ENCODE results near the gene EVI5.
"Not testable (repeated sequence)": the region's sequence is repeated elsewhere in the genome, so short reads cannot be mapped to it uniquely, and the experiment has no call there.

Gene EVI5

DNA sequence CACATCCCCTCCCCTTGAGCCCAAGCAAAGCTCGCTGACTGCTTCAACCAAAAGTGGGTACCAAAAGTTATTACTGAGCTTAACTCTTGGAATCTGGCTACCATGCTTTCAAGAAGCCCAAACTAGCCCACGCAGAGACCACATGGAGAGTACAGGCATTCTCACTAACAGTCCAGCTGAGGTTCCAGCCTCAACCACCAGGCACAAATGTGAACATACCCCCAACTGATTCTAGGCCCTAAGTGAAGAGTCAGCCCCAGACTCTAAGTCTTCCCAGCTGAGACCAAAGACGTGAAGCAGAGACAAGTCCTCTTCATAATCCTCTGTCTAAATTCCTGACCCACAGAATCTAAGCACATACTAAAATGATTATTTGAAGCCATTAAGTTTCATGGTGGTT is 36.8 kb downstream of the EVI5 start:
- DNase-seq (ENCODE audit: low read depth) = no peak

DNA sequence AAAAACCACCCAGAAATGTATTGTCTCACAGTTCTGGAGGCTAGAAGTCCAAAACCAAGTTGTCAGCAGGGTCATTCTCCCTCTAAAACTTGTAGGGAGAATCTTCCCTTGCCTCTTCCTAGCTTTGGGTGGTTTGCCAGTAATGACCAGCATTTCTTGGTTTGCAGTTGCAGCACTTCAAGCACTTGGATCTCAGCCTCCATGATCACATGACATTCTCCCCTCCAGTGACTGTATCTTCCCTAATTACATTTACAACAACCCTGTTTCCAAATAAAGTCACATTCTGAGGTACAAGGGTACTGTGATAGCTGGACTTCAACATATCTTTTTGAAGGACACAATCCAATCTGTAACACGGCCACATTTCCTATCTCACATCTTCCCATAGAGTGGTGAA is 37.2 kb downstream of the EVI5 start:
- DNase-seq (ENCODE audit: low read depth) = no peak

DNA sequence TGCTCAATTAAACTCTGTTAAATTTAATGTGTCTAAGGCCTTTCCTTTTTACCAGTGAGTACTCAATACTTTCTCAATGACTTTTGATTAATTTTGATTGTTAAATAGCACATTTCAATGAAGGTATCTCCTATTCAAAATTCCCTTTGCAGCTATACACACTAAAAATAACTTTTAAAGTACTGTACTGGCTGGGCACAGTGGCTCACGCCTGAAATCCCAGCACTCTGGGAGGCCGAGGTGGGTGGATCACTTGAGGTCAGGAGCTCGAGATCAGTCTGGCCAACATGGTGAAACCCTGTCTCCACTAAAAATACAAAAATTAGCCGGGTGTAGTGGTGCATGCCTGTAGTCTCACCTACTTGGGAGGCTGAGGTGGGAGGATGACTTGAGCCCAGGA is 38.7 kb downstream of the EVI5 start:
- DNase-seq (ENCODE audit: low read depth) = not testable (repeated sequence)

DNA sequence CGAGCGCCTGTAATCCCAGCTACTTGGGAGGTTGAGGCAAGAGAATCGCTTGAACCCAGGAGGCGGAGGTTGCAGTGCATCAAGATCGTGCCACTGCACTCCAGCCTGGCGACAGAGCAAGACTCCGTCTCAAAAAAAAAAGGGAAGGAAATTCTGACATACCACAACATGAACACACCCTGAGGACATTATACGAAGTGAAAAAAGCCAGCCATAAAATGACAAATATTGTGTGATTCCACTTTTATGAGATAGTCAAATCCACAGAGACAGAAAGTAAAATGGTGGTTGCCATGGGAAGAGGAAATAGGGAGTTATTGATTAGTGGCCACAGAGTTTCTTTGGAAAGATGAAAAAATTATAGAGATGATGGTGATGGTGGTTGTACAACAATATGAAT is 41.7 kb downstream of the EVI5 start:
- DNase-seq (ENCODE audit: low read depth) = no peak

DNA sequence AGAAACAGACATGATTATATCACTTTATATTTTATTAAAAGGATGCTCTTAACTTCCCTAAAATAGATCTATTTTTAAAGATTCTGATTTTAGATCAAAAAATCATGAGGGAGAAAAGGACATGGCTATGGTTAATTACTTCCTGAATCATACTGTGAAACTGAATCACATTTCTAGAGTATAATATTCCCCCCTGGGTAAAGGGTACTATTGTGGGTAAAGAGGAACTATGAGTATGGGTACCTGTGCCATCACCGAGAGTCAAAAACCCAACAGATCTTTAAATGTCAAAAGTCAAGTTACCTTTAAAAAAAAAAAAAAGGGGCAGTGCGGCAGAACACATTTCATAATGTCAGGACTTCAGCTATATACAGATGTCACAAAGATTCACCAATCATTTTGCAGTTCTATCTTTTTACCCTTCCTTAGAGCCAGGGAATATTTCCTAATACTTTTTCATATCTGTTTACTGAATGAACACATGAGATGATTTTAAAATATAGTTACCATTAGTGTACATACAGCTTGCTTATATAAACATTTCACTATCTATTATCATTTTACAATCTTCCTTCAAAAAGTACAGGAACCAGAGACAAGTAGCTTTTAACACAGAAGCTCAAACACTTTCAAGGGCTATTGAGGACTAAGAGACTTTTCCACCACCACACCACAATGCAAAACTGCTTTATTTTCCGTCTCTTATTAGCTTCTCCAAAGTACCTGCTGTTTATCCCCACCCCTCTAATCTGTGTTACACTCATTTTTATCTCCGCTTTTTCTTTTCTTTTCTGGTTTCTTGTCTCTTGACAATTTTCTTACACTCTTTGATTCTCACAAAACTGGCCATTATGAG is 45.0 kb downstream of the EVI5 start:
- DNase-seq (ENCODE audit: low read depth) = no peak

DNA sequence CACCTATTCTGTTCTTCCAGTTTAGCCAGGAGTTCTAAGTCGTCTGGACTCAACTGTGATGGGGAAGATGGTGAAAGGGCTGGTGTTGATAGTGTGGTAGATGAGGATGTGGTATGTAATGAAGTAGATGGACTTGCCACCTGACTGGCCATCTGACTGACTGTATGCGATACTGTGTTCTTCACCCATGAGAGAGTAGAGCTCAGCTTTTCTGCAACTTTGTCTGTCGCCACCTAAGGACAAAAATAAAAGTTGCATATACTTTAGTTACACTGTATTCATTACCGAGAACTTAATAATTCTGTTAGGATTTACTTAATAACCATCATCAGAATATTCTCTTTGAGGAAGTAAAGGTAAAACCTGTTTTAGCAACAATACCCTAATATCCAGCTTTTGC is 48.5 kb downstream of the EVI5 start:
- no peak for DNase-seq (ENCODE audit: low read depth)

DNA sequence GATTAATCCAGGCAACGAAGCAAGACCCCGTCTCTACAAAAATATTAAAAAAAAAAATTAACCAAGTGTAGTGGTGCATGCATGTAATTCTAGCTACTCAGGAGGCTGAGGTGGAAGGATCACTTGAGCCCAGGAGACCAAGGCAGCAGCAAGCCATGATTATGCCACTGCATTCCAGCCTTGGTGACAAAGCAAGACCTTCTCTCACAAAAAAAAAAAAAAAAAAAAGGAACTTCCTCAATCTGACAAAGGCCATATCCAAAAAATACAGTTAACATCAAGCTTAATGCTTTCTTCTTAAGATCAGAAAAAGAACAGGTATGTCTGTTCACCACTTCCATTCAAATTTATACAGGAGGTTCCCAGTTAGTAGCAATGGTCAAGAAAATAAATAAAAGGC is 54.4 kb downstream of the EVI5 start:
- DNase-seq (ENCODE audit: low read depth) = no peak

DNA sequence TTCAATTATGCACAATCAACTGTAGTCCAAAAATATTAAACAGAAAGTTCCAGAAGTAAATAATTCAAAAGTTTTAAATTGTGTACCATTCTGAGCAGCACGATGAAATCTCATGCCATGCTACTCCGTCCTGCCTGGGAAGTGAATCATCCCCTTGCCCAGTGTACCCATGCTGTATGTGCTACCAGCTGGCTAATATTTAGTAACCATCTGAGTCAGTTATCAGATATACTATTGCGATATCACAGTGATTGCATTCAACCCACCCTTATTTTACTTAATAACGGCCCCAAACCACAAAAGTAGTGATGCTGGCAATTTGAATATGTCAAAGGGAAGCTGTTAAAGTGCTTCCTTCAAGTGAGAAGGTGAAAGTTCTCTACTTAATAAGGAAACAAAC is 56.2 kb downstream of the EVI5 start:
- DNase-seq (ENCODE audit: low read depth) = no peak

DNA sequence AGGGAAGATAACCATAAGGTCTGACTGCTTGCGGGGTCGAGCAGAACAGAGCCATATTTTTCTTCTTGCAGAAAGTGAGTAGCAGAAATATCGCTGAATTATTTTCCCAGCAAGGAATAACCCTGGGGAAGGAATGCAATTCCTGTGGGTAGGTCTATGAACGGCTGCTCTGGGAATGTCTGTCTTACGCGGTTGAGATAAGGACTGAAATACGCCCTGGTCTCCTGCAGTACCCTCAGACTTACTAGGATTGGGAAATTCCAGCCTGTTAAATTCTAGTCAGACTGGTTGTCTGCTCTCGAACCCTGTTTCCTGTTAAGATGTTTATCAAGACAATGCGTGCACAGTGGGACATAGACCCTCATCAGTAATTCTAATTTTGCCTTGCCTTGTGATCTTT is 61.2 kb downstream of the EVI5 start:
- DNase-seq (ENCODE audit: low read depth) = not testable (repeated sequence)

DNA sequence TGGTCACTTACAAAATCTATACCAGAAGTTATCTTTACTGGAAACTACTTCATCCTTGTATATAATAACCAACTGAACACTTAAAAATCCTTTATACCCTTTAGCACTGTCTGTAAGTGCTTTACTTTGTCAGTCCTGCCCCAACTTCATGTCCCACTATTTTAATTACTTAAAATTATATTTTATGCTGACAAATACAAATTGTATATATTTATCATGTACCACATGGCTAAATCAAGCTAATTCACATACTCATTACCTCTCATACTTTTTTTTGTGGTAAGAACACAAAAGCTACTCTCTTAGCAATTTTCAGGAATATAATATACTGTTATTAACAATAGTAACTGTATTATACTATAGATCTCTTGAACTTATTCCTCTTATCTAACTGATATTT is 63.0 kb downstream of the EVI5 start:
- no peak for DNase-seq (ENCODE audit: low read depth)

DNA sequence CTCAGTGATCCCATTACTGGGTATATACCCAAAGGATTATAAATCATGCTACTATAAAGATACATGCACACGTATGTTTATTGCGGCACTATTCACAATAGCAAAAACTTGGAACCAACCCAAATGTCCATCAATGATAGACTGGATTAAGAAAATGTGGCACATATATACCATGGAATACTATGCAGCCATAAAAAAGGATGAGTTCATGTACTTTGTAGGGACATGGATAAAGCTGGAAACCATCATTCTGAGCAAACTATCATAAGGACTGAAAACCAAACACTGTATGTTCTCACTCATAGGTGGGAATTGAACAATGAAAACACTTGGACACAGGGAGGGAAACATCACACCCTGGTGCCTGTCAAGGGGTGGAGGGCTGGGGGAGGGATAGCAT is 63.8 kb downstream of the EVI5 start:
- not testable (repeated sequence) for DNase-seq (ENCODE audit: low read depth)

DNA sequence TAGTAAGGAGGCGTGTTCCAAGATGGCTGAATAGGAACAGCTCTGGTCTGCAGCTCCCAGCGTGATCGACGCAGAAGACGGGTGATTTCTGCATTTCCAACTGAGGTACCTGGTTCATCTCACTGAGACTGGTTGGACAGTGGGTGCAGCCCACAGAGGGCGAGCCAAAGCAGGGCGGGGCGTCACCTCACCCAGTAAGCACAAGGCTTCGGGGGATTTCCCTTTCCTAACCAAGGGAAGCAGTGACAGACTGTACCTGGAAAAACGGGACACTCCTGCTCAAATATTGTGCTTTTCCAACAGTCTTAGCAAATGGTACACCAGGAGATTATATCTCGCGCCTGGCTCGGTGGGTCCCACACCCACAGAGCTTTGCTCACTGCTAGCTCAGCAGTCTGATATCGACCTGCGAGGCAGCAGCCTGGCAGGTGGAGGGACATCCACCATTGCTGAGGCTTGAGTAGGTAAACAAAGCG is 69.4 kb downstream of the EVI5 start:
- not testable (repeated sequence) for DNase-seq (ENCODE audit: low read depth)

DNA sequence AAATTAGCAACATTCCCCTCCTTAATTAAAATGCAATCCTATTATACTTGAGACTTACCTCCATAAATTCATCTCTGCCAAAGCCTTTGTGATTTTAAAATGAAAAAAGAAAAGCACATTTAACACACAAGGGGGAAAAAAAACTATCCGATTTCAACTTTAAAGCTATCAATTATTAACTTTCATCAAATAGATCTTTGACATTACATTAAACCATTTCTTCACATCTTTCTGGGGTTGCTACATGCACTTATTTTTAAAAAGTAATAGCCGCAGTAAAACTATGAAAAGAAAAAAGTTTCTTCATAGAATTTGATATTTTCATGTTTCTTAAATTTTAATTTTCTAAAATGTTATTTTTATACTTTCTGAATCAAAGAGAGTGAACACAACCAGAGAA is 71.0 kb downstream of the EVI5 start:
- no peak for DNase-seq (ENCODE audit: low read depth)

DNA sequence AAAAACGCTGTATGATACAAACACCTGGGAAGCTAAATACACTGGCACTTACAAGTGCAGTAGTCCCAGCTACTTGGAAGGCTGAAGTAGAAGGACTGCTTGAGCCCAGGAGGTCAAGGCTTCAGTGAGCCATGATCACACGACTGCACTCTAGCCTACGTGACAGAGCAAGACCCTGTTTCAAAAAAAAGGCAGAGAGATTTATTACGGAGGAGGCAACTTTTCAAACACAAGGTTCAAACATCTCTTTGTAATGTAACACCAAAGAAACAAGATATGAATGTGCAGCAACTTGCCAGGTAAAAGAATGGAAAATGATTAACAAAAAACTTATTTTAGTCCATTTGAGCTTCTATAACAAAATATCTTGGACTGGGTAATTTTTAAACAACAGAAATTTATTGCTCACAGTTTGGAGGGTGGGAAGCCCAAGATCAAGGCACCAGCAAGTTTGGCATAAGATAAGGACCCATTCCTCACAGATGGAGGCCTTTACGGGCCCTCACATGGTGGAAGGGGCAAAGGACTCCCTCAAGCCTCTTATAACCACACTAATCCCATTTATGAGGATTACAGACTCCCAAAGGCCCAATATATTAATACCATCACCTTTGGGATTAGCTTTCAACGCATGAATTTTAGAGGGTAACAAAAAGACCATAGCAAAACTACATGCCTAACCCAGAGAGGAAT is 73.3 kb downstream of the EVI5 start:
- no peak for DNase-seq (ENCODE audit: low read depth)

DNA sequence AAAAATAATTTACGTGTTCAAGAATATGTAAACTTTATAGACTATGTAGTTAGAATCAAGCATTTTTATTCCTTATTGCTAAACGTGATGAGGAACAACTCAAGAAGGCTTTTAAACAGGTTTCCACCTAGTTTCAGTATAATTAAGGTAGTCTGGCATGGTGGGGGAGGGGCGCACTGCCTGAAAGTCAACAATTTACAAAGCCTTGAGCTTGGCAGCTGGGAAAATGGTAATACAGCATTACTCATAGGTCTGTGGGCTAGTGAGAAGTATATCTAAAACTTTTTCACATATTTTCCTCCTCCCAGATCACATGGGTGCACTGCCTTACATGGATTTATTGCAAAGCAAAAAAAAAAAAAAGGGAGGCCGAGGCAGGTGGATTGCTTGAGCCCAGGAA is 75.2 kb downstream of the EVI5 start:
- no peak for DNase-seq (ENCODE audit: low read depth)

DNA sequence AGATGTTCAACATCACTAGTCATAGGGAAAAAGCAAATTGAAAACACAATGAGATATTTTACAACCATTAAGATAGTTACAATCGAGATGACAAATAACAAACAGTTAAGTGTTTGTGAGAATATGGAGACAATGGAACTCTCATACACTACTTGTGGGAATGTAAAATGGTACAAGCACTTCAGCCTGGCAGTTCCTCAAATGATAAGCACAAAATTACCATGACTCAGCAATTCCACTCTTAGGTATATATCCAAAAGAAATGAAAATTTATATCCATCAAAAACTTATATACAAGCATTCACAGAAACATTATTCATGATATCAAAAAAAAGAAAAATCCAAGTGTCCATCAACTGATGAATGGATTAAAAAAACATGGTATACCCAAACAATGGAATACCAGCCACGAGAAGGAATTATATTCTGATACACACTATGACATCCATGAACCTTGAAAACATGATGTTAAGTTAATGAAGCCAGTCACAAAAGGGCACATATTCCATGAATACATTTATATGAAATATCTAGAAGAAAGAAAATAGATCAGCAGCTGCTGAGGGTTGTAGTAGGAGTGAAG is 76.4 kb downstream of the EVI5 start:
- DNase-seq (ENCODE audit: low read depth) = no peak

DNA sequence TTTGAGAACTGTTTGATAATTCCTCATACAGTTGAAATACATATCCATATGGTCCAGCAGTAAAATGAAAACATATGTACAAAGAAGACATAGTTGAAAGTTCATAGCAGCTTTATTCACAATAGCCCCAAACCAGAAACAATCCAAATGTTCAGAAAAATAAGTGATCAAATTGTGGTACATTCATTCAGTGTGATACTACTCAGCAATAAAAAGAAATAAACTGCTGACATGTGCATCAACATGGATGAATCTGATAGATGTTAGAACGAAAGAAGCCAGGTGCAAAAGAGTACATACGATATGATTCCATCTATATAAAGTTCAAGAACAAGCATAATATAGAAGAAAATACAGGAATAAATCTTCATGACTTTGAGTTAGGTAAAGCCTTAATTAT is 77.2 kb downstream of the EVI5 start:
- no peak for DNase-seq (ENCODE audit: low read depth)

DNA sequence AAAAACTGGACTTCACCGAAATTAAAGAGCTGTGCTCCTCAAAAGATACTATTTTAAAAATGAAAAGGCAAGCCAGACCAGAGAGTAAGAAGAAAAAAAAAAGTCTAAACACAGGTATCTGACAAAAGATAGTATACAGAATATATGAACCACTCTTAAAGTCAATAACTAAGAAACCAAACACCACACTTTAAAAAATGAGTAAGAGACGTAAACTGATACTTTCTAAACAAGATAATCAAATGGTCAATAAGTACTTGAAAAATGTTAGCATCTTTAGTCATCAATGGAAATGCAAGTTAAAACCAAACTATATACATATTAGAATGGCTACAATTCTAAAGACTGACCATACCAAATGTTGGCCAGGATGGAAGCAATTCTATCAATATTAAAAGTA is 77.6 kb downstream of the EVI5 start:
- DNase-seq (ENCODE audit: low read depth) = no peak

DNA sequence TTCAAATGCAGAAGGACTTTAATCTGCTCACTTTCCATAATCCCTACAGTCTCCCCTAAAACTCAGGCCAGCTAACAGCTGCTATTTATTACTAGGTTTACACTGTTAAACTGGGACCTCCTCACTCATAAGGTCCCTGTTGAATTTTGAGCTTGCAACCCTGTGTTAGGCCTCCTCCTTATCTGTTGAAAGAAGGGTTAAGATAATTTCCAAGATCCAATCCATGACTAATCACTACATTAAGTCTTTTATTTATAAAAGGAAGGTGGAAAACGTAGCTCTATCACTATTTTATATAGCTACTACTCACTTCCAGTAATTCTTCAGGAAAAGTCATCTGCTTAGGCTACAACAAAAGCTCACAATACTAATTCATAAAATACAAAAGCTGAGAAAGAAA is 79.5 kb downstream of the EVI5 start:
- no peak for DNase-seq (ENCODE audit: low read depth)

DNA sequence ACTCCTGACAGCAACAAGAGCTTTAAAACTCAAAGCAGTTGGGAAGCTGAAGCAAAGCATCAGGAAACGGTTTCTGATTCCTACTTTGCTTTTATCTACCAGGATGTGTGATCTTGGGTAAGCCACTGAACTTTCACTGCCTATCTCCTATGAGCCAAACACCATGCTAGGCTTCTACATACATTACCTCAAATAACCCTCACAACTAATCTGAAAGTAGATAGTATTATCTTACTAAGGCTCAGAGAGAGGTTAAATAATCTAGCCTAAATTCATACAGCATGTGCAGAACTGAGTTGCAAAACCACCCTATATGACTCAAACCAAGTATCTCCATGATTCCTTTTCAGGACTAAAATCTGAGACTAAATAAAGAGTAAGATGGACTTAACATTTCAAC is 83.8 kb downstream of the EVI5 start:
- DNase-seq (ENCODE audit: low read depth) = no peak

DNA sequence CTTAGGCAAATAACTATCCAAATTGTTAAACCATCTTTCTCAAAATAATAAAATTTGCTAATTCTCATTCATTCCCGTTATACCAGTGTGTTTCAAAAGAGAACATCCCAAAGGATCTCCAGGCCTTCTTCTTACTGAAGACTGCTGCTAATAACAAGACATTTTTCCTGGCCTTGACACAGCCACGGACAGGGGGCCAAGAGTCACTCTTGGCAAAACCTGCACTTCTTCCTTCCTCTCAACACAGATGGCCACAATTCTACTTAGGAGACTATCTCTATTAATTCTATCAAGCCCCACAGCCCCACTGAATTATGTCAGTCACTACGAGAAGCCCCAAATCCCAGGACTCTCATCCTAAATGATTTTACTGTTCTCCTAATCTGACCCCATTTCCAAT is 86.0 kb downstream of the EVI5 start:
- DNase-seq (ENCODE audit: low read depth) = no peak

DNA sequence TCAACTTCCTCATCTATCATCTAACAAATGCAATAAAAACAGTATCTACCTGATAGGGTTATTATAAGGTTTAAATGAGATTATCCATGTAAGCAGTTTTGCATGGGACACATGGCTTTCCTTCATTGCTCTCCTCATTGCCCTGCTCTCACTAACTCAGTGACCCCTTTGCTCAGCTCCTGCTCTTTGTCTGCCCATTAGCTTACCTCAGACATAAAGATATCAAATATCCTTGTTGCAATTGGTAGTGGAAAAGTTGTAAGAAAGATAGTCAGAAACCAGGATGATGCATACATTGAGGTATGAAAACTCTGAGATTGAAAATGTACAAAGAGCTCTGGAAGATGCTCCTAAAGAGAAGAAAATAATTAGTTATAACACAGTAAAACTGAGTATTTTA is 89.8 kb downstream of the EVI5 start:
- DNase-seq (ENCODE audit: low read depth) = no peak

DNA sequence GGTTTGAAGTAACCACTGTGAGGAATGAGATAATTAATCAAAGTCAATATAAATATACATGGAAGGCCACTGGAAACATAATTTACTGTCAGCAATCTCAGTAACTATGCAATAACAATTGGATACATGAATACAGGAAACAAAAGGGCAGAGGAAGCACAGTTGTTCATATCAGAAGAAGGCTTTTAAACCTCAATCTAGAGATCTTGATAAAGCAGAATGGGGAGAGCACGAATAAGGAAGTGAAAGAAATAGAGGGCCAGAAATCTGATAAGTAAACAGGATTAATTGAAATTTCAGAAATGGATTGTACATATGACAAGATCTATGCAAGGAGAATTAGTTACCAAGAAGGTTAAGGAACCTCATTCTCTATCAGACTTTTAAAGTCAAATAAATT is 93.0 kb downstream of the EVI5 start:
- no peak for DNase-seq (ENCODE audit: low read depth)
